ENCODE measurements around the gene PIP5K1A.

PIP5K1A gene

DNA sequence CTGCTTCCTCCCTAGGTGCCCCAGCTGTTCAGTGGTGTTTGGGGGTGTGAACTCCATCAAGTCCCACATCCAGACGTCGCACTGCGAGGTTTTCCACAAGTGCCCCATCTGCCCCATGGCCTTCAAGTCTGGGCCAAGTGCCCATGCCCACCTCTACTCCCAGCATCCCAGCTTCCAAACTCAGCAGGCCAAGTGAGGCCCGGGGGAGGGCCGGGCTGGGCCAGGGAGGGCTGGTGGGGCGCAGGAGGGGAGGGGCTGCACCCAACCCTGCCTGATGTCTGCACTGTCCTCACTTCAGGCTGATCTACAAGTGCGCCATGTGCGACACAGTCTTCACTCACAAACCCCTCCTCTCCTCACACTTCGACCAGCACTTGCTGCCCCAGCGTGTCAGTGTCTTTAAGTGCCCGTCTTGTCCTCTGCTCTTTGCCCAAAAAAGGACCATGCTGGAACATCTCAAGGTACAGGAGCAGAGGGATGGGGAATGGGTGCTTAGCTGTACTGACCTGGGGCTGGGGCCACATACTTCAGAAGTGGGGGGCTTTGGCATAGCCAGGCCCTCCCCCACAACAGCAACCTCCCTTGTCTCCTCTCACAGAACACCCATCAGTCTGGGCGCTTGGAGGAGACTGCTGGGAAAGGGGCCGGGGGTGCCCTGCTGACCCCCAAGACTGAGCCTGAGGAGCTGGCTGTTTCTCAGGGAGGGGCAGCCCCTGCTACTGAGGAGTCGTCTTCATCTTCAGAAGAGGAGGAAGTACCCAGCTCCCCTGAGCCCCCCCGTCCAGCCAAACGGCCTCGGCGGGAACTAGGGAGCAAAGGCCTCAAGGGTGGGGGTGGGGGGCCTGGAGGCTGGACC is 91.0 kb downstream of the PIP5K1A start:
- no peak for DNase-seq (ENCODE audit: low spot score)

DNA sequence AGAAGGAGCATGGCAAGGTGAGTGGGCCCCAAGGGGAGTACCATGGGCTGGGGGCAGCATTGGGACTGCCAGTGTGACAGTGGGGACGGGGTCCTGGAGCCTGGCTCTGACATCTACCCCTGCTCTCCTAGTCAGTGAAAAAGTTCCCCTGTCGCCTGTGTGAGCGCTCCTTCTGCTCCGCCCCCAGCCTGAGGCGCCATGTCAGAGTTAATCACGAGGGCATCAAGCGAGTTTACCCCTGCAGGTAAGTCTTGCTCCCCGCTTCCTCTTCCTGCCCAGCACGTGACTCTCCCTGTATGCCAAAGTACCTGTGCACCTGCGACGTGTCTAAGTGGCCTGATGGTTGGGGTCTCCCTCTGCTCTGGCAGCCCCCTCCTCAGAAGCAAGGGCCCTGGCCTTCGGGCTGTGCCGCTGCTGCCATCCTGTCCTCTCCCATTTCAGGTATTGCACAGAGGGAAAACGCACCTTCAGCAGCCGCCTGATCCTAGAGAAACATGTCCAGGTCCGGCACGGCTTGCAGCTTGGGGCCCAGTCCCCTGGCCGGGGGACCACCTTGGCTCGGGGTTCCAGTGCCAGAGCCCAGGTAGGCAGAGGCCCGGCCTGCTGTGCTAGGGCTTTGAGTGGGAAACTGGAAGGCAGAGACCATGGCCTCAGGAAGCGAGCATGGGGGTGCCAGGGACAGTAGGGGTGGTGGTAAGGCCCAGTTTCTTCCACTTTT is 91.8 kb downstream of the PIP5K1A start:
- DNase-seq (ENCODE audit: low spot score): no peak

DNA sequence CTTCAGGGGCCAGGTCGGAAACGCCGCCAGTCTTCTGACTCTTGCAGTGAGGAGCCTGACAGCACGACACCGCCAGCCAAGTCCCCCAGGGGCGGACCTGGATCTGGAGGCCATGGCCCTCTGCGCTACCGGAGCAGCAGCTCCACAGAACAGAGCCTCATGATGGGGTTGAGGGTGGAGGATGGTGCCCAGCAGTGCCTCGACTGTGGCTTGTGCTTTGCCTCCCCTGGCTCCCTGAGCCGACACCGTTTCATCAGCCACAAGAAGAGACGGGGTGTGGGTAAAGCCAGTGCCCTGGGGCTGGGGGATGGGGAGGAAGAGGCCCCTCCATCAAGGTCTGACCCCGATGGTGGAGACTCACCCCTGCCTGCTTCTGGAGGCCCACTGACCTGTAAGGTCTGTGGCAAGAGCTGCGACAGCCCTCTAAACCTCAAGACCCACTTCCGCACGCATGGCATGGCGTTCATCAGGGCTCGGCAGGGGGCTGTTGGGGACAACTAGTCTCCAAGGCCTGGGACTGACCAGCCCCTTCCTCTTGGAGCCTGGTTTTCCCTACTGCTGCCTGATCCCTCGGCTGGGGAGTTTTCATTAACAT is 92.5 kb downstream of the PIP5K1A start:
- no peak for DNase-seq (ENCODE audit: low spot score)

DNA sequence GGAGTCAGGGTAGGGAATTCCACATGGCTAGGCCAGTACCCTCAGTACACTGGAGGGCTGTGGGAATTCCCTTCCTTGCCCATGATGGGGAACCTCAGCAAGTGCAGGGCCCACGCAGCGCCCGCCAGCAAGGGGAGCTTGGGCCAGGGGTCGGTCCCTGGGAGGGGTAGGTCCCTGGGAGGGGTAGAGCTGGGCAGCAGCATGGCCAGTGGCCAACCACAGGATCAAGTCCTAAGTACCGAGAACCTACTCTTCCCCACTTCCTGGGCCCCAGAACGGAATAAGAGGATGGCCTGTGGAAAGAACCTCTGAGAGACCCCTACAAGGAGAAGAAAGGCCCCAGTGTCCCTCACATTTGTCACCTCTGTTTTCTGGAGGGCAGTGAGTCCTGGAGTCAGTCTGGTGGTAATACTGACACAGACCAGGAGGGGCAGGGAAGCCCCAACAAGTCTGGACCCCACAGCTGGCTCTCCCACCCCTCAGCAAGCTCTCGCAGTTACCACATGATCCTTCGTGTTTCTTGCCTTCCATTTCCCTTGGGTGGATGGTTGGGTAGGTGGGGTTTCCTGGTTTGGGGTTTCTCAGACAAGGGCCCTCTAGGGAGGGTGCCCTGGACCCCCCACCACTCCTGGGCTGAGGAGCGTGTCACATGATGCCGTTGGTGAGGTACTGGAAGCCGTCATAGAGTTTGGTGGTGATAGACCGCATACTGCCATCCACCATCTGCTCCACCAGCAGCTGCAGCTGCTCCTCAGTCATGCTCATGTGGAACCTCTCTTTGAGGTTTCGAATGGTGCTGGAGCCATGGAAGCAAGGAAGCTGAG is 94.1 kb downstream of the PIP5K1A start:
- peak; percentile 45 for DNase-seq (ENCODE audit: low spot score)

DNA sequence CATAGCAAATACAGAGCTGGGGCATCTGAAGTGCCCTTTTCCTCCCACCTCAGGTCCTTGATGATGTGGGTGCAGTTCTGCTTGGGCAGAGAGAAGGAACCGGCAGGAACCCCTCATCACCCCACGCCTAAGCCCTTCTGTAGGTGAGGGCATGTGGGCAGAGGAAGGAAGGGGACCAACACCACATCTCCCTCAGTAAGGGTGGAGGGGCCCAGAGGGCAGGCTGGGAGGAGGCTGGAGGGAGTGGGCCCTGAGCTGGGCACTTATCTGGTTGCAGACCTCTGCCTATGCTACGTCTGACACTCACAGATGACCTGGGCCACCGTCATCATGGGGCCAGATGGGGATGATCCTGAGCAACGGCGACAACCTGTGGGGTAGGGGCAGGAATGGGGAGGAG is 94.7 kb downstream of the PIP5K1A start:
- DNase-seq (ENCODE audit: low spot score): no peak

DNA sequence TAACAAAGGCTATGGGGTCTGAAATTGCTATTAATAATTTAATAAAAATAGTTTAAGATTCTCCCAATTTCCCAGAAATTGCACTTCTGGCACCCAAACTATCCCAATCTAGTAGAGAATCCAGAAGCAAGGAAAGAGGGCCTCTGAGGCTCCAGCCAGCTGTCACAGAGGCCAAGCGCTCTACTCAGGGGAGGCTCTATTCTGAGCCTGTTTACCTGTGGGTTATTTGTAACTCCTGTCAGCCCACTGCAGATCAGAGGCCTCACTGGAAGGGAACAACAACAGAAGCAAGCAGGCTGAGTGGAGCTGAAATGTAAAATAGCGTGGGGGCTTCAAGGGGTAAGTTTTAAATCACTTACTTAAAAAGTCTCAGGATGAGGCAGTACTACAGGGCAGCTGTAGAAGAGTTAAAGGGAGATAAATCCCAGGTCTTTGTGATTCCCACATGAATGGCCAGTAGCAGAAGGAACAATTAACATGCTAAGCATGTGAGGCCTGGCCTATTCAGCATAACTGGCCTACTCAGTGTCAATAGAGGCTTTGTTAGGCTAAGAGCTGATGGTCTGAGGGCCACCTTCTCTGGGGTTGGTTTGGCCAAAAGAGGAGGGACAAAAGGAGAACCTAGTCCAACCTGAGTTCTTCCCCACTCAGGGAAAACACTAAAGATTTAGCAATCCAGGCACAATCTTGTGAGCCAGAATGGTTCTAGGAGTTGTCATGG is 96.5 kb downstream of the PIP5K1A start:
- DNase-seq (ENCODE audit: low spot score): peak; percentile 92

Measured in Ammon's horn (tissue), 1 donor.